H9 (cell line): ENCODE results near the gene TTLL3. TPM values are rescaled to one million over a fixed set of nuclear protein-coding genes. Genes with fewer than 3 reads are reported as not detected.

Experiments used
- DNase-seq: peaks from one replicate; pipeline ENCODE4 v3.0.0-alpha.2; 2017
- H2AFZ ChIP-seq: one replicate; pipeline ENCODE4 v1.6.1; 2013; ENCODE audit warnings: mild to moderate bottlenecking, low read length, control low read depth, moderate library complexity
- H2AK5ac ChIP-seq: 2 replicates; pipeline ENCODE4 v1.6.1; 2013; ENCODE audit warnings: low read length, control low read depth, mixed read lengths; ENCODE audit not compliant: insufficient read length
- H2BK120ac ChIP-seq: one replicate; pipeline ENCODE4 v1.6.1; 2013; ENCODE audit warnings: low read depth, mild to moderate bottlenecking, low read length, control low read depth, inconsistent platforms; ENCODE audit not compliant: poor library complexity, severe bottlenecking
- H2BK12ac ChIP-seq: 2 replicates; pipeline ENCODE4 v1.6.1; 2013; ENCODE audit warnings: low read length, control low read depth, mixed read lengths, low read depth; ENCODE audit not compliant: insufficient read length
- H2BK15ac ChIP-seq: 2 replicates; pipeline ENCODE4 v1.6.1; 2013; ENCODE audit warnings: low read depth, low read length, control low read depth
- H2BK20ac ChIP-seq: one replicate; pipeline ENCODE4 v1.6.1; 2013; ENCODE audit warnings: low read depth, mild to moderate bottlenecking, low read length, control low read depth, inconsistent platforms; ENCODE audit not compliant: poor library complexity, severe bottlenecking
- H2BK5ac ChIP-seq: 2 replicates; pipeline ENCODE4 v1.6.1; 2013; ENCODE audit warnings: low read length, control low read depth, mixed read lengths; ENCODE audit not compliant: insufficient read length
- H3K14ac ChIP-seq: 2 replicates; pipeline ENCODE4 v1.6.1; 2013; ENCODE audit warnings: low read length, control low read depth; ENCODE audit not compliant: insufficient read depth
- H3K18ac ChIP-seq: 2 replicates; pipeline ENCODE4 v1.6.1; 2013; ENCODE audit warnings: low read depth, mild to moderate bottlenecking, mixed read lengths, low read length, control low read depth; ENCODE audit not compliant: insufficient read length
- H3K23ac ChIP-seq: 2 replicates; pipeline ENCODE4 v1.6.1; 2013; ENCODE audit warnings: low read length, control low read depth, mixed read lengths, low read depth; ENCODE audit not compliant: insufficient read length
- H3K23me2 ChIP-seq: 2 replicates; pipeline ENCODE4 v1.6.1; 2013; ENCODE audit warnings: low read depth, mild to moderate bottlenecking, mixed read lengths, low read length, control low read depth; ENCODE audit not compliant: insufficient read length, poor library complexity, severe bottlenecking
- H3K27ac ChIP-seq: 2 replicates; pipeline ENCODE4 v1.5.1; 2013; ENCODE audit warnings: low read length, control low read depth, mixed read lengths, low read depth; ENCODE audit not compliant: insufficient read length
- H3K27me3 ChIP-seq: 2 replicates; pipeline ENCODE4 v1.6.1; 2013; ENCODE audit warnings: low read length, control low read depth, inconsistent platforms; ENCODE audit not compliant: insufficient read depth
- H3K4ac ChIP-seq: 2 replicates; pipeline ENCODE4 v1.6.1; 2013; ENCODE audit warnings: low read depth, mild to moderate bottlenecking, control low read depth, inconsistent platforms, low read length, moderate library complexity
- H3K4me1 ChIP-seq: 2 replicates; pipeline ENCODE4 v1.6.1; 2013; ENCODE audit warnings: low read length, control low read depth, inconsistent platforms; ENCODE audit not compliant: insufficient read depth
- H3K4me2 ChIP-seq: 2 replicates; pipeline ENCODE4 v1.6.1; 2013; ENCODE audit warnings: low read length, control low read depth, mixed read lengths; ENCODE audit not compliant: insufficient read length, insufficient read depth
- H3K56ac ChIP-seq: 2 replicates; pipeline ENCODE4 v1.6.1; 2013; ENCODE audit warnings: low read depth, mild to moderate bottlenecking, mixed read lengths, low read length, control low read depth; ENCODE audit not compliant: insufficient read length
- H3K79me1 ChIP-seq: 2 replicates; pipeline ENCODE4 v1.6.1; 2013; ENCODE audit warnings: low read depth, mild to moderate bottlenecking, moderate library complexity, low read length, control low read depth, inconsistent platforms; ENCODE audit not compliant: insufficient read depth, poor library complexity, severe bottlenecking
- H3K79me2 ChIP-seq: 2 replicates; pipeline ENCODE4 v1.6.1; 2013; ENCODE audit warnings: low read length, control low read depth, inconsistent platforms; ENCODE audit not compliant: insufficient read depth
- H3K9ac ChIP-seq: 2 replicates; pipeline ENCODE4 v1.6.1; 2013; ENCODE audit warnings: low read length, control low read depth, mixed read lengths; ENCODE audit not compliant: insufficient read length; ENCODE audit errors: extremely low read depth
- H3K9me3 ChIP-seq: one replicate; pipeline ENCODE4 v1.6.1; 2013; ENCODE audit warnings: low read depth, low read length, inconsistent platforms; ENCODE audit not compliant: control insufficient read depth
- H3T11ph ChIP-seq: one replicate; pipeline ENCODE4 v1.6.1; 2013; ENCODE audit warnings: mild to moderate bottlenecking, low read length, control low read depth, inconsistent platforms
- H4K20me1 ChIP-seq: one replicate; pipeline ENCODE4 v1.6.1; 2013; ENCODE audit not compliant: control insufficient read depth, insufficient read length, insufficient read depth
- H4K5ac ChIP-seq: 2 replicates; pipeline ENCODE4 v1.6.1; 2013; ENCODE audit warnings: low read depth, mild to moderate bottlenecking, mixed read lengths, low read length, control low read depth; ENCODE audit not compliant: insufficient read length
- H4K8ac ChIP-seq: replicated peaks from 2 replicates; pipeline ENCODE4 v1.6.1; 2013; ENCODE audit warnings: low read length, control low read depth, mixed read lengths, low read depth; ENCODE audit not compliant: insufficient read length
- H4K91ac ChIP-seq: 2 replicates; pipeline ENCODE4 v1.6.1; 2013; ENCODE audit warnings: low read depth, mild to moderate bottlenecking, moderate library complexity, mixed read lengths, low read length, control low read depth; ENCODE audit not compliant: insufficient read length
- H3K27ac Mint-ChIP-seq, 3 experiments: 2 replicates in 2 of 3; 3 replicates in 1 of 3; pipeline ENCODE4 v1.8.0; 2020 to 2021; ENCODE audit warnings: mixed read lengths in 3 of 3, mild to moderate bottlenecking in 1 of 3, moderate library complexity in 1 of 3
- H3K27me3 Mint-ChIP-seq: 2 replicates; pipeline ENCODE4 v1.8.0; 2021; ENCODE audit warnings: low read depth, mild to moderate bottlenecking, moderate library complexity, mixed read lengths
- H3K36me3 Mint-ChIP-seq, 3 experiments: 2 replicates in 2 of 3; 3 replicates in 1 of 3; pipeline ENCODE4 v1.8.0; 2020 to 2021; ENCODE audit warnings: low read depth in 3 of 3, mixed read lengths in 3 of 3; ENCODE audit not compliant: insufficient read depth in 1 of 3
- H3K4me1 Mint-ChIP-seq, 2 experiments: 2 replicates each; pipeline ENCODE4 v1.8.0; 2020; ENCODE audit warnings: mixed read lengths in 2 of 2
- H3K4me3 Mint-ChIP-seq, 2 experiments: 2 replicates in 1 of 2; 3 replicates in 1 of 2; pipeline ENCODE4 v1.8.0; 2020 to 2021; ENCODE audit warnings: mild to moderate bottlenecking in 2 of 2, mixed read lengths in 2 of 2, moderate library complexity in 1 of 2
- H3K9me3 Mint-ChIP-seq, 2 experiments: 2 replicates in 1 of 2; 3 replicates in 1 of 2; pipeline ENCODE4 v1.8.0; 2020; ENCODE audit warnings: mild to moderate bottlenecking in 2 of 2, mixed read lengths in 2 of 2, moderate library complexity in 1 of 2
- CTCF ChIP-seq: fragments of 200-600 bp; sonication (generic); conservative IDR thresholded peaks from 3 replicates; pipeline ENCODE4 v1.8.0; 2021; ENCODE audit warnings: antibody characterized with exemption, mild to moderate bottlenecking
- WGBS: extraction: QIAGEN DNeasy Blood & Tissue Kit; methylation state at CpG from one replicate; pipeline ENCODE4 v1.1.7; 2013; ENCODE audit warnings: missing lambda C conversion rate, low lambda C conversion rate, mixed read lengths; ENCODE audit not compliant: insufficient read length; ENCODE audit errors: extremely low coverage; 5-methylcytosine and 5-hydroxymethylcytosine counted together
- total RNA-seq: library from RNA; stranded (reverse); gene quantifications from 2 replicates; pipeline ENCODE4 v1.2.1, GENCODE V29; 2021

Gene TTLL3
- total RNA-seq, 1 experiment from 2014 or later: 14.4 TPM

GRCh38 chr3:9843715-9844438 lies 33.8 kb downstream of the TTLL3 start, which contains the start of gene RPUSD3:
Gene RPUSD3, minus strand, starts transcription at chr3:9844008. Its CDS starts 18 bp downstream, at chr3:9843990.
- Histone ChIP-seq H3K56ac (no peak within 1 kb of the TSS), H3K9ac (peak within 1 kb of the TSS; percentile 25), H2AFZ (no peak within 1 kb of the TSS), H3K23me2 (peaks cover 5% of the 10 kb centered on the region), H2BK120ac (no peak within 1 kb of the TSS), H3K27ac (no peak within 1 kb of the TSS), H3K9me3 (no peaks in the 10 kb centered on the region), H3K4me2 (peak within 1 kb of the TSS; percentile 37), H4K5ac (no peak within 1 kb of the TSS), H4K8ac (no peak within 1 kb of the TSS), H3K14ac (no peak within 1 kb of the TSS), H3K79me1 (no peaks in the 10 kb centered on the region), H3K27me3 (no peaks in the 10 kb centered on the region; the same call in 1 of the 2 replicates), H2BK12ac (no peak within 1 kb of the TSS), H3K4me1 (no peaks in the 10 kb centered on the region), H2BK20ac (no peak within 1 kb of the TSS), H2AK5ac (no peak within 1 kb of the TSS), H3K23ac (no peak within 1 kb of the TSS), H2BK15ac (no peak within 1 kb of the TSS), H3K18ac (peak within 1 kb of the TSS; percentile 62), H3K79me2 (no peaks in the 10 kb centered on the region), H4K20me1 (no peaks in the 10 kb centered on the region), H2BK5ac (no peak within 1 kb of the TSS), H3T11ph (no peak within 1 kb of the TSS), H4K91ac (no peak within 1 kb of the TSS), H3K4ac (no peak within 1 kb of the TSS)
- Mint-ChIP-seq H3K4me1 (peaks cover 6 to 9% of the 10 kb centered on the region in 2 experiments), H3K27ac (peak within 1 kb of the TSS; percentile 24 to 92 (median 91); a peak in 6 of 7 replicates), H3K27me3 (peaks cover 2% of the 10 kb centered on the region; the same call in 1 of the 2 replicates), H3K4me3 (peak within 1 kb of the TSS; percentile 90 to 96), H3K9me3 (no peaks in the 10 kb centered on the region), H3K36me3 (peaks cover 19 to 33% (median 29%) of the 10 kb centered on the region in 3 experiments; a peak in 6 of 7 replicates)
- WGBS: no CpG with 5 or more reads among the region's 42 CpGs
- TF ChIP-seq CTCF: no peak
- DNase-seq: peak; percentile 96
